Measurements from ENCODE around the gene CADM2.

- no peak for TF ChIP-seq POLR2A (IDR thresholded peaks at IDR 0.05)
- TF ChIP-seq, protein P1, sequence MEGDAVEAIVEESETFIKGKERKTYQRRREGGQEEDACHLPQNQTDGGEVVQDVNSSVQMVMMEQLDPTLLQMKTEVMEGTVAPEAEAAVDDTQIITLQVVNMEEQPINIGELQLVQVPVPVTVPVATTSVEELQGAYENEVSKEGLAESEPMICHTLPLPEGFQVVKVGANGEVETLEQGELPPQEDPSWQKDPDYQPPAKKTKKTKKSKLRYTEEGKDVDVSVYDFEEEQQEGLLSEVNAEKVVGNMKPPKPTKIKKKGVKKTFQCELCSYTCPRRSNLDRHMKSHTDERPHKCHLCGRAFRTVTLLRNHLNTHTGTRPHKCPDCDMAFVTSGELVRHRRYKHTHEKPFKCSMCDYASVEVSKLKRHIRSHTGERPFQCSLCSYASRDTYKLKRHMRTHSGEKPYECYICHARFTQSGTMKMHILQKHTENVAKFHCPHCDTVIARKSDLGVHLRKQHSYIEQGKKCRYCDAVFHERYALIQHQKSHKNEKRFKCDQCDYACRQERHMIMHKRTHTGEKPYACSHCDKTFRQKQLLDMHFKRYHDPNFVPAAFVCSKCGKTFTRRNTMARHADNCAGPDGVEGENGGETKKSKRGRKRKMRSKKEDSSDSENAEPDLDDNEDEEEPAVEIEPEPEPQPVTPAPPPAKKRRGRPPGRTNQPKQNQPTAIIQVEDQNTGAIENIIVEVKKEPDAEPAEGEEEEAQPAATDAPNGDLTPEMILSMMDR (IDR thresholded peaks at IDR 0.05), result no peak
Observed at GRCh38 chr3:85672761-85673160, 714.0 kb downstream of the CADM2 start.
